ENCODE results near the gene MED22. TPM values are rescaled to one million over a fixed set of nuclear protein-coding genes. Genes with fewer than 3 reads are reported as not detected.

Gene MED22
- total and polyA plus RNA-seq, 2 experiments from 2014 or later, result 20.9 to 85.7 TPM

DNA sequence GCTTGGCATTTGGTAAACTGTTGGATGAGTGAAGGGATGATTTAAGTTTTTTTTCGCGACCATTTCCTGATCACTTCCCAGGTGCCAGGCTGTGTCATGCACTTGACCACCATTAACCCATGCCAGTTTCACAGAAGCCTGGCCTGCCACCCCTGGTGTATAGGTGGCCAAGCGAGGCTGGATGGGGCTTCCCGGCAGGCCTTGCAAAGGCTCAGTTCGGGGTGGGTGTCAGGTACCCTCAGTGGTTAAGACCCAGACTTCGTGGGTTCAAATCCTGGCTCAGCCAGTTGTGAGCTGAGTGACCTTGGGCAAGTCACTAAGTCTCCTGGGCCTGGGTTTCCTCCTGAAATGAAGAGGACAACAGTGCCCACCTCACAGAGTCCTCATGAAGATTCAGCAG is 2.3 kb downstream of the MED22 start:
- H2AFZ ChIP-seq, result no peak overlapping the region

More for the DNA sequence above, 2.3 kb downstream of the MED22 start:
- DNase-seq (ENCODE audit: low spot score) (no peak), ATAC-seq (no peak)
- Histone ChIP-seq H3K4me3 (no peak overlapping the region), H3K4me2 (no peak overlapping the region), H3K4me1 (ENCODE audit: insufficient read depth) (peaks cover 14% of the 10 kb centered on the region), H3K27me3 (ENCODE audit: insufficient read depth) (no peaks in the 10 kb centered on the region), H4K20me1 (replicated peaks; ENCODE audit: insufficient read depth) (peaks cover 43% of the 10 kb centered on the region), H3K79me2 (replicated peaks; ENCODE audit: insufficient read depth) (peaks cover 43% of the 10 kb centered on the region), H3K27ac (ENCODE audit: low read depth) (no peak overlapping the region), H3F3A (replicated peaks; ENCODE audit: low read depth) (peaks cover 37% of the 10 kb centered on the region), H3K36me3 (ENCODE audit: insufficient read depth) (peaks cover 30% of the 10 kb centered on the region), H3K9me2 (ENCODE audit: insufficient read depth) (no peaks in the 10 kb centered on the region)
- H3K9me3 Mint-ChIP-seq, result no peaks in the 10 kb centered on the region; the same call in 1 of the 3 replicates
- H3K36me3 Mint-ChIP-seq (ENCODE audit: low read depth), result peaks cover 87% of the 10 kb centered on the region
- H3K4me1 Mint-ChIP-seq, result peaks cover 27% of the 10 kb centered on the region
- no peak overlapping the region; the same call in 2 of the 3 replicates for H3K4me3 Mint-ChIP-seq
- H3K27ac Mint-ChIP-seq, result no peak overlapping the region
- TF ChIP-seq ZNF114 (CRISPR knock-in tag; IDR thresholded peaks at IDR 0.05) (no peak), ZNF462 (CRISPR knock-in tag; IDR thresholded peaks at IDR 0.05) (no peak), NANOG (IDR thresholded peaks at IDR 0.05; ENCODE audit: borderline replicate concordance) (no peak), JUNB (IDR thresholded peaks at IDR 0.05; ENCODE audit: unreplicated experiment) (no peak), EZH2 (IDR thresholded peaks at IDR 0.05; ENCODE audit: low read depth, unreplicated experiment) (no peak), STAT1 (IDR thresholded peaks at IDR 0.05; ENCODE audit: unreplicated experiment) (no peak), EZH2phosphoT487 (IDR thresholded peaks at IDR 0.05; ENCODE audit: unreplicated experiment) (no peak), POLR2AphosphoS5 (IDR thresholded peaks at IDR 0.05; ENCODE audit: low read depth) (no peak)
- TF ChIP-seq, protein P1, sequence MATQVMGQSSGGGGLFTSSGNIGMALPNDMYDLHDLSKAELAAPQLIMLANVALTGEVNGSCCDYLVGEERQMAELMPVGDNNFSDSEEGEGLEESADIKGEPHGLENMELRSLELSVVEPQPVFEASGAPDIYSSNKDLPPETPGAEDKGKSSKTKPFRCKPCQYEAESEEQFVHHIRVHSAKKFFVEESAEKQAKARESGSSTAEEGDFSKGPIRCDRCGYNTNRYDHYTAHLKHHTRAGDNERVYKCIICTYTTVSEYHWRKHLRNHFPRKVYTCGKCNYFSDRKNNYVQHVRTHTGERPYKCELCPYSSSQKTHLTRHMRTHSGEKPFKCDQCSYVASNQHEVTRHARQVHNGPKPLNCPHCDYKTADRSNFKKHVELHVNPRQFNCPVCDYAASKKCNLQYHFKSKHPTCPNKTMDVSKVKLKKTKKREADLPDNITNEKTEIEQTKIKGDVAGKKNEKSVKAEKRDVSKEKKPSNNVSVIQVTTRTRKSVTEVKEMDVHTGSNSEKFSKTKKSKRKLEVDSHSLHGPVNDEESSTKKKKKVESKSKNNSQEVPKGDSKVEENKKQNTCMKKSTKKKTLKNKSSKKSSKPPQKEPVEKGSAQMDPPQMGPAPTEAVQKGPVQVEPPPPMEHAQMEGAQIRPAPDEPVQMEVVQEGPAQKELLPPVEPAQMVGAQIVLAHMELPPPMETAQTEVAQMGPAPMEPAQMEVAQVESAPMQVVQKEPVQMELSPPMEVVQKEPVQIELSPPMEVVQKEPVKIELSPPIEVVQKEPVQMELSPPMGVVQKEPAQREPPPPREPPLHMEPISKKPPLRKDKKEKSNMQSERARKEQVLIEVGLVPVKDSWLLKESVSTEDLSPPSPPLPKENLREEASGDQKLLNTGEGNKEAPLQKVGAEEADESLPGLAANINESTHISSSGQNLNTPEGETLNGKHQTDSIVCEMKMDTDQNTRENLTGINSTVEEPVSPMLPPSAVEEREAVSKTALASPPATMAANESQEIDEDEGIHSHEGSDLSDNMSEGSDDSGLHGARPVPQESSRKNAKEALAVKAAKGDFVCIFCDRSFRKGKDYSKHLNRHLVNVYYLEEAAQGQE (IDR thresholded peaks at IDR 0.05; ENCODE audit: unreplicated experiment), result no peak
- TF ChIP-seq, protein P2, sequence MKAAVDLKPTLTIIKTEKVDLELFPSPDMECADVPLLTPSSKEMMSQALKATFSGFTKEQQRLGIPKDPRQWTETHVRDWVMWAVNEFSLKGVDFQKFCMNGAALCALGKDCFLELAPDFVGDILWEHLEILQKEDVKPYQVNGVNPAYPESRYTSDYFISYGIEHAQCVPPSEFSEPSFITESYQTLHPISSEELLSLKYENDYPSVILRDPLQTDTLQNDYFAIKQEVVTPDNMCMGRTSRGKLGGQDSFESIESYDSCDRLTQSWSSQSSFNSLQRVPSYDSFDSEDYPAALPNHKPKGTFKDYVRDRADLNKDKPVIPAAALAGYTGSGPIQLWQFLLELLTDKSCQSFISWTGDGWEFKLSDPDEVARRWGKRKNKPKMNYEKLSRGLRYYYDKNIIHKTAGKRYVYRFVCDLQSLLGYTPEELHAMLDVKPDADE (IDR thresholded peaks at IDR 0.05), result no peak
- peaks cover 25% of the 10 kb centered on the region for H3K27me3 Mint-ChIP-seq (ENCODE audit: insufficient read depth, low read depth, poor library complexity)
